GM12874 (cell line): ENCODE results near the gene SMAD7.

Experiments
- TF ChIP-seq, protein P1 (sequence below): IDR thresholded peaks from 2 replicates; pipeline ENCODE4 v1.5.1; 2011; ENCODE audit warnings: low read depth, mild to moderate bottlenecking, control low read depth, low read length, moderate library complexity; ENCODE audit not compliant: insufficient read depth

The SMAD7 gene

DNA sequence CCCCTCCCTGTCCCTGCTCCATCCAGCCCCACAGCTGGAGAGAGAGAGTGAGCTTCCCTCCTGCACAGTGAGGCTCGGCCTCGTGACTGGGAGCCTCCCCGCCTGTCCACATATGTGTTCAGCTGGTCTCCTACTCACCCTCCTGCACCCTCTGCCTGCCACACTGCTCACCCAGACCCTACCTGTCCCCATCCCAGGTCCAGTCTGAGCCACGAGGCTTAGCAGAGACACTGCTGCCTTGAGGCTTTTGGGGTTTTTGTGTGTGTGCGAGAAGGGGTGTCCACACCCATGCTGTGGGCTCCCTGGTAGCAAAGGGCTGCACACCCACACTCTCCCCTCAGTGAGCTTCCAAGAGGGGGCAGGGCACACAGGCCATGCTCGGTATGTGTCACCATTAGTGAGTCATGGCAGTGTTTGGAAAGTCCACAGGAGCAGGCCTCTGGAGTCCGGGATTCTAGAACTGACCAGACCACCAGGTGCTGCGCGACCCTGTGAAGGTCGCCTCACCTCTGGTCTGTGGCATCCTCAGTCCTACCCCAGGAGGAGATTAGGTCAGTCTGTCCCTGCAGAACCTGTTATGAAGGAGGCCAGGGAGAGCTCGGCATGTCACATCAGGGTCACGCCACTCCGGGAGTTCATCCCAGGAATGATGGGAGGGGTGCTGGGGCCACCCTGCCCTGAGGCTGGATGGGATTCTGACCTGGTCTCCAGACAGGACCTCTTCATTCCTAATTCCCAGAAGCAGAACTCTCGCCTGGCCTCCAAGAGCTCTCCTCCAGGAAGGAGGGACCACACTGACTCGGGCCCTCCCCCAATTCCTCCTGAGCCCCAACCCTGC is 39.9 kb upstream of the SMAD7 start:
- TF ChIP-seq, protein P1, sequence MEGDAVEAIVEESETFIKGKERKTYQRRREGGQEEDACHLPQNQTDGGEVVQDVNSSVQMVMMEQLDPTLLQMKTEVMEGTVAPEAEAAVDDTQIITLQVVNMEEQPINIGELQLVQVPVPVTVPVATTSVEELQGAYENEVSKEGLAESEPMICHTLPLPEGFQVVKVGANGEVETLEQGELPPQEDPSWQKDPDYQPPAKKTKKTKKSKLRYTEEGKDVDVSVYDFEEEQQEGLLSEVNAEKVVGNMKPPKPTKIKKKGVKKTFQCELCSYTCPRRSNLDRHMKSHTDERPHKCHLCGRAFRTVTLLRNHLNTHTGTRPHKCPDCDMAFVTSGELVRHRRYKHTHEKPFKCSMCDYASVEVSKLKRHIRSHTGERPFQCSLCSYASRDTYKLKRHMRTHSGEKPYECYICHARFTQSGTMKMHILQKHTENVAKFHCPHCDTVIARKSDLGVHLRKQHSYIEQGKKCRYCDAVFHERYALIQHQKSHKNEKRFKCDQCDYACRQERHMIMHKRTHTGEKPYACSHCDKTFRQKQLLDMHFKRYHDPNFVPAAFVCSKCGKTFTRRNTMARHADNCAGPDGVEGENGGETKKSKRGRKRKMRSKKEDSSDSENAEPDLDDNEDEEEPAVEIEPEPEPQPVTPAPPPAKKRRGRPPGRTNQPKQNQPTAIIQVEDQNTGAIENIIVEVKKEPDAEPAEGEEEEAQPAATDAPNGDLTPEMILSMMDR = no peak

DNA sequence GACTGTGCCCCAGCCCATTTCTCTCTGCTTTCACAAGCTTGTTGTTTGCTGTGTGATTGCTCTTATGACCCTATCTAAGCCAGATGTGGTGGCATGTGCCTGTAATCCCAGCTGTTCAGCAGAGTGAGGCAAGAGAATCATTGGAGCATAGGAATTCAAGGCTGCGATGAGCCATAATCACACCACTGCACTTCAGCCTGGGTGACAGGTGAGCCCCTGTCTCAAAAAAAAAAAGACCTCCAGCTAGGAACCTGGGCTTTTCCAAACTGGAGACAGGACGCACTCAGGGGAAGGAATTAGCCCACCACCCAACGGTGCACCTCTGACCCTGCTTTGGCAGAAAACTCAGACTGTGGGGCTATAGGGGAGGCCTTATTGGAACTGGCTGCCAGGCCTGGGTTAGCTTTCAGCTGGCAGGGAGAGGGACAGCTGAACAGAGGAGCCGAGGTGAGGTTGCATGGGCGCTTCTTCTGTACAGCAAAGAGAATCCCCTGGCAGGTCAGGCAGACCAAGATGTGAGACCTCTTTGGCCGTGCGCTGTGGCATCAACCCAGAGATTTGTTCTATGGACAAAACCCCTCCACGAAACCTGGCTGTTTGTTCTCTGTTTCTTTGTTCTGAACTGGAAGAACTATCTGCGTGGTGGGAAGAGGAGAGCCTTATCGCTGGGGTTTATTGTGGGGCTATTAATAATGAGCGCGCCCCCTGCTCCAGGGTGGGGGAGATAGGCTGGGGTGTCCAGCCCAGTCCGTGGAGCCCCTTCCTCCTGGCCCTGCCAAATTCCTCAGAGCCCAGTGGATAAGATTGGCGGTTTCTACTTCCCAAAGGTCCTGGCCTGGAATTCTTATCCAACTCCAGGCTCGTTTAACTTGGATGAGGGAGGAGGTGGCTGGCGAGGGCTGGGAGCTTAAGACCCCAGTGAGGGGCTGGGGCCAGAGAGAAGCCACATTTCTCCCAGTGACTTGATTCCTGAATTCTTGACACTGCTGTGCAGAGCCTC is 38.8 kb upstream of the SMAD7 start:
- TF ChIP-seq, protein P1 = no peak

DNA sequence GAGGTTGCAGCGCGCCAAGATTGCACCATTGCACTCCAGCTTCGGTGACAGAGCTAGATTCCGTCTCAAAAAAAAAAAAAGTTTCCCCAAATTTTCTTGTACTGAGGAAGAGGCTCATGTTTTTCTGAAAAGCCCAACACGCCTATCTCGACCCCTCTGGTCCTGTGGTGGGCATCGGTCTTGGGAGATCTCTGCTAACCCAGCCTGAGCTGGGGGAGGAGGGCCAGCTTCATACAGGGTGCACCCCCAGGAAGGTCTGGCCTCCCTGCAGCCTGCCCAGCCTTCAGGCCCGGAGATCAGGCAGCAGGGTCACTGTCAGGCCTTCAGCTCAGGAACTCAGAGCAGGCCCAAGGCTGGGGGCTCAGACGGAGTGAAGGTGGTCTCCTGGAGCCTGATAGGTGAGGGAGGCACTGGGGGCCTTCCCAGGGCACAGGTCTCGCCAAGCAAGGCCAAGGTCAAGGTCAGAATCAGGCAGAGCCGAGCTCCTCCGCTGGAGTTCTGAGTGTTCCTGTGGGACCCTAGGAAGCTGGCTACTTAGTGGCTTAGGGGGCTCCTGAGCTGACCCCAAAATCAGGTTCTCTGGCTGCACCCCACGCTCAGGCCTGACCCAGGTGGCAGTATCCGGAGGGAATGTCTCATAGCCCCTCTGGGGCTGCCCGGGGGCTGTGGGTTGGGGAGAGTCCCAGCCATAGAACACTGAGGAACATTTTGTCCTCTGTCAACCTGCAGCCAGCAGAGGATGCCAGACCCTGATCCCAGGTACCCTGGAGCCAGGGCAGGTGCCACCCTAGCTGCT is 37.9 kb upstream of the SMAD7 start:
- TF ChIP-seq, protein P1 = no peak

- TF ChIP-seq, protein P1 = no peak
Measured at GRCh38 chr18:48987821-48988220, 37.1 kb upstream of the SMAD7 start.

DNA sequence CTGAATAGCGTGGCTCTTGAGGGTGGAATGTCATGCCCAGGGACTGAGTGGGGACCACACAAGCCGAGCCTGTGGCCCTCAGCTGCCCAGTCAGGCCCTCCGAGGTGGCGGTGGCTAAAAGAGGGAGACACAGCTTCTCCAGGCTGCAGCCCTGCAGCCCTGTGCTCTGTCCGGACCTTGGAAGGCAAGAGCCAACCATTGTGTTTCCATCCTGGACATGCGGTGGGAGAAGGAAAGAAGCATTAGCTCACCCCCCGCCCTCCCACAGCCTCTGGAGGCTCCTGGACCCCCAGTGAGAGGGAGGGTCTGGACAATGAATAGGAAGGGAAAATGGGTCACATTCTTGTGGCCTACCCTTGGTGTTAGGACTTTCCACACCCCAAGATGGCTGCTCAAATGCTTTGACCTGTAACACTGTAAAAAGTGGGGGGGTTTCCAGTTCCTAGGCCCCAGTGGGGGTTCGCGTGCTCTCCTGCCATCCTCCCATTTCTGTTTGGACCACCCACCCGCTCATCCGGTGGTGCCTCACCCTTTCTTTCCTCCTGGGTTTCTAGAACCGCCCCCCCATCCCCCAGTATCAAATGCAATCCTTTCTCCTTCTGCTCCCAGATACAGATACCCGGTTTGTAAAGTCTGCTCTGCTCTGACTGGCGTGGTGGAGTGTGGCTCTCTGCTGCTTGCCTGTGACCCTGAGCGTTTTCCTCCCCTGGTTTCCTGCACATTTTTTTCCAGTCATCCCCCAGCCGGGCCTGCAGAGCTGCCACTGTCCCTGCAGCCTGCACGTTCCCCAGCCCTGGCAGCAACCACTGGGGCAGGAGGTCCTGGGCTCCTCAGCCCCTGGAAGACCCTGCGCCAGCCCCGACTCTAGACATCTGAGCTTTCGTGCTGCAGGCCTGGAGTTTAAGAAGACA is 36.3 kb upstream of the SMAD7 start:
- TF ChIP-seq, protein P1 = no peak

DNA sequence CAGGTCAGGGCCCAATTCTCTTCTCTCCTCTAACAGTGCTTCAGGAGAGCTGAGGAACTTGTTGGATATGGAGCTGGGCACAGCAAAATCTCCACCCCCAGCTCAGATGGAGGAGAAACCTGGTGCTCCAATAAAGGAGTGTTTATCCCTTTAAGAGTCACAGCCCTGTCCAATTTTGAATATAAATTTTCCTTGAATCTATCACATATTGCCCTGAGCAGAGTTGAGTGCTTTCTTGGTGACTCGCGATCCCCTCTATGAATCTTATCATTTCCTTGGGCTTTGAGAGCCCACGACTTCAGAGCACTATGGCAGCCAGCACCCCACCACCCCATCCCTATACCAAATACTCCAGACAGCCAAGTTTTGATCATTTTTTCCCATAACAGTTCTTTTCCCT is 34.4 kb upstream of the SMAD7 start:
- TF ChIP-seq, protein P1 = no peak
